Heart left ventricle (tissue), 16 donors: ENCODE measurements around the gene ARL15. TPM values are rescaled to one million over a fixed set of nuclear protein-coding genes. Genes with fewer than 3 reads are reported as not detected.

Source experiments
- ATAC-seq, 4 donors: fragments of 200-7000 bp; cut with Tn5 transposase; one replicate each; pipeline ENCODE4 v1.9.1; 2020 to 2022; ENCODE audit warnings: moderate library complexity in 4 of 4, mild to moderate bottlenecking in 3 of 4, moderate number of reproducible peaks in 1 of 4
- DNase-seq, 5 donors: peaks; one replicate each; pipeline ENCODE4 v3.0.0-alpha.2; 2020
- H3K27ac ChIP-seq, 12 donors: fragments of 200-600 bp; sonication (generic) in 4 of 12; one replicate each; pipeline versions ENCODE4 v1.5.0 to v1.8.0; 2016 to 2022; ENCODE audit warnings: mild to moderate bottlenecking in 2 of 12
- H3K27me3 ChIP-seq, 9 donors: fragments of 200-600 bp; sonication (generic) in 2 of 9; one replicate each; pipeline versions ENCODE4 v1.5.1 to v1.8.0; 2016 to 2022; ENCODE audit warnings: mild to moderate bottlenecking in 3 of 9
- H3K36me3 ChIP-seq, 9 donors: fragments of 200-600 bp; sonication (generic) in 2 of 9; one replicate each; pipeline versions ENCODE4 v1.5.0 to v1.8.0; 2018 to 2022; ENCODE audit warnings: mild to moderate bottlenecking in 2 of 9
- H3K4me1 ChIP-seq, 12 donors: fragments of 200-600 bp; sonication (generic) in 4 of 12; one replicate each; pipeline versions ENCODE4 v1.5.0 to v1.8.0; 2016 to 2022; ENCODE audit warnings: mild to moderate bottlenecking in 3 of 12
- H3K4me3 ChIP-seq, 12 donors: fragments of 200-600 bp; sonication (generic) in 4 of 12; one replicate each; pipeline versions ENCODE4 v1.5.0 to v1.8.0; 2017 to 2022; ENCODE audit warnings: mild to moderate bottlenecking in 9 of 12, moderate library complexity in 4 of 12
- H3K9me3 ChIP-seq, 12 donors: fragments of 200-600 bp; sonication (generic) in 4 of 12; one replicate each; pipeline versions ENCODE4 v1.5.0 to v1.8.0; 2016 to 2022; ENCODE audit warnings: mild to moderate bottlenecking in 1 of 12
- CTCF ChIP-seq, 12 donors: fragments of 200-600 bp; sonication (generic) in 4 of 12; IDR thresholded peaks; one replicate each; pipeline versions ENCODE4 v1.5.0 to v1.8.0; 2018 to 2022; ENCODE audit warnings: antibody characterized with exemption in 12 of 12, mild to moderate bottlenecking in 5 of 12
- POLR2A ChIP-seq, 2 donors: fragments of 450-650 bp; IDR thresholded peaks; one replicate each; pipeline ENCODE4 v1.6.1; 2017; ENCODE audit warnings: antibody characterized with exemption in 2 of 2, mild to moderate bottlenecking in 2 of 2, moderate library complexity in 2 of 2
- WGBS, 4 donors: extraction: QIAGEN DNeasy Blood & Tissue Kit in 2 of 4; methylation state at CpG; one replicate each; pipeline versions ENCODE4 v1.1.5 to v1.1.7; 2013 to 2018; 5-methylcytosine and 5-hydroxymethylcytosine counted together
- intact Hi-C, 10 donors: fragments of 100-400 bp; cut with DNase I; formaldehyde crosslinking; loops; one replicate each; pipeline versions ENCODE4 v1.11.1 to v1.14.2; 2022
- polyA plus RNA-seq, 2 donors: library from polyadenylated mRNA; stranded (reverse); fragments of 200-250 nt; gene quantifications; one replicate each; pipeline ENCODE4 v1.2.3, GENCODE V29; 2013
- total RNA-seq, 9 donors: library from RNA; depleted of rRNA in 2 of 9; stranded (reverse); fragments of >200 nt in 2 of 9; fragmentation: NEBNext Ultra II Directional in 3 of 9; extraction: Animal tissue kit (Norgen Biotek cat#: 25700) in 3 of 9; gene quantifications; one replicate each; pipeline versions ENCODE4 v1.1.0 to v1.2.4, GENCODE V29; 2016 to 2023
- donor health status: ischemic (EF 13 %, LVEDD 7.1; RV severe dilation, severe dysfunction).
- donor health status: healthy with polysubstance abuse.
- donor health status: DM: no; HTN: yes; CAD: no.
- donor health status: DM: no; HTN: no; CAD: no.
- donor health status: ischemic (EF 25% LVEDD 6.9; RV normal size, moderate dysfunction).
- donor health status: ischemic (EF 25% LVEDD 5.7; RV mildly dilated, moderate dysfunction).
- donor health status: healthy.
- donor health status: DM: yes; HTN: yes; CAD: no.
- donor health status: ischemic (EF 35%, LVEDD 5.7; RV mildly dilated, moderate dysfunction).
- donor health status: nonischemic (EF 11% LVEDD 7.7; RV severe dilation, severe dysfunction).
- donor health status: DM: yes; HTN: yes; CAD: no.
- donor health status: PGD.
- donor health status: ischemic (EF 29% LVEDD 5.4; RV normal size, mild dysfunction).
- donor health status: nonischemic (EF 23%, LVEDD 6.1; RV moderate dilation, normal function).

Gene ARL15
- total and polyA plus RNA-seq, 11 donors: 7.1 to 35.0 (median 23.2) TPM

DNA sequence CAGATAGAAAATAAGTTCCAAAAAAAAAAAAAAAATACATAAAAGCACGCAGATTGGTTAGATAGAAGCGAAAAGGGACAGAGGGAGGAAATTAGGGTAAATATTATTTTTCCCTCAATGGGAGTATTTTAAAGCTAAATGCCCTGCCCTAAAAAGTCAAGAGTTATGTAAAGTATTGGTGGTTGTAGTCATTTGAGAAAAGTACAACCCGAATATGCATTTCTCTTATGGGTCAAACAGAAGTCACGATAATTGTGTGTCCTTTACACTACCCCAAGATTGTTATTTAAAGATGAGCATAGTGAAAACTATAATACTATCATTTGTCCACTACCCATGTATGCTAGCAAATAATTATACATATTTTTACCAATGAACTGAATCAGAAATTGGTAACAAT, 381.2 kb downstream of the ARL15 start:
- Histone ChIP-seq H3K4me3 (no peak overlapping the region), H3K27ac (no peak overlapping the region), H3K9me3 (no peaks in the 10 kb centered on the region), H3K36me3 (no peaks in the 10 kb centered on the region), H3K27me3 (no peaks in the 10 kb centered on the region), H3K4me1 (peaks cover 0 to 7% (median under 1%) of the 10 kb centered on the region in 12 donors)
- no peak for DNase-seq
- TF ChIP-seq CTCF (IDR thresholded peaks at IDR 0.05) (no peak), POLR2A (IDR thresholded peaks at IDR 0.05) (no peak)
- ATAC-seq: no peak
- WGBS, 4 donors: 90 to 95% (median 91%) methylated on average over 4 of the region's 4 CpGs
- intact Hi-C loops: no loop called here

DNA sequence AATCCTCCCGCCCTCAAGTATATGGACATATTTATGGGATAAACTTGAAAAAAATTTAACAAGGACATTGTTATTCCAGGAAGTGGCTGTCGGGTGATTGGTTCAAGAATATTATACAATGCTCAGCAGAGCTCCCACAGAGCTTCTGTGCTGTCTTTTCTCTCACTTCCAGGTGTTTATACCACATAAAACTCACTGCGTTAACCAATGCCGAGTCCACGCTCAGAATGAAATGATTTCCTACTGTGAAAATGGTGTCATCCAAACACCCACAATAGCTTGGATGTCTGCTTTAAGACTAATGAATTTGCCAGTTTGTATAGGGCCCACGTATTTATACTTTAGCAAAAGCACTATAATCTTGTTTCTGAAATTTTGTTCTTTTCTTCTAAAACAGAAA, 381.7 kb downstream of the ARL15 start:
- H3K9me3 ChIP-seq: no peaks in the 10 kb centered on the region
- no peak overlapping the region for H3K27ac ChIP-seq
- H3K36me3 ChIP-seq: no peaks in the 10 kb centered on the region
- WGBS, 4 donors: 92 to 93% (median 93%) methylated on average over 6 of the region's 6 CpGs
- TF ChIP-seq POLR2A (IDR thresholded peaks at IDR 0.05) (no peak), CTCF (IDR thresholded peaks at IDR 0.05) (no peak)
- ATAC-seq: no peak
- DNase-seq: no peak
- no peaks in the 10 kb centered on the region for H3K27me3 ChIP-seq
- peaks cover 0 to 6% (median 0%) of the 10 kb centered on the region in 12 donors for H3K4me1 ChIP-seq
- intact Hi-C loops: no loop called here
- H3K4me3 ChIP-seq: no peak overlapping the region

DNA sequence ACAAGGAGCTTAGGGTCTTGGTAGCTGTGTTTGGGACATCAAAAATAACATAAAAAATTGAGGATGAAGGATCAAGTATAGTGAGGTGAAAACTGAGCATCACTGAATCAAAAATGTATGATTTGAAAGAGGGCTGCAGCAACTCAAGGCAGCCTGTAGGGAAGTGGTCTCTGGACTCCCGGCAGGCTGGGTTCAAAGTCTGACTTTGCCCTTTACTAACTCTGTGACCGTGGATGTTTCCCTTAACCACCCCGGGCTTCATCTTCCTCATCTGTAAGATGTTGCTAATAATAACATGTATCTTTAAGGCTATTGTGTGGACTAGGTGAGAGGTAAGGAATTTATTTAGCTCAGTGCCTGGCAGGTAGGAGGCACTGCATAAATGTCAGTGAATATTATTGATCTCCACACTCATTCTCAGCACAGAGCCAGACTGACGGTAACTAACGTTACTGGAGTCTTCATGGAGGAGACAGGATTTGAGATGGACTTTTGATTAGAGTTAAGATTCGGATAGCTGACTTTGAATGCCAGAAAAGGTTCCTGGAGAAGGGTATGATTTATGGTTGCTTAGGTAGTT, 382.6 kb downstream of the ARL15 start:
- TF ChIP-seq POLR2A (IDR thresholded peaks at IDR 0.05) (no peak), CTCF (IDR thresholded peaks at IDR 0.05) (no peak)
- no peak for ATAC-seq
- peaks cover 0 to 6% (median 0%) of the 10 kb centered on the region in 12 donors for H3K4me1 ChIP-seq
- H3K36me3 ChIP-seq: no peaks in the 10 kb centered on the region
- H3K27me3 ChIP-seq: no peaks in the 10 kb centered on the region
- H3K4me3 ChIP-seq: no peak overlapping the region
- WGBS, 4 donors: 94 to 97% (median 96%) methylated on average over 6 of the region's 6 CpGs
- intact Hi-C loops: no loop called here
- no peaks in the 10 kb centered on the region for H3K9me3 ChIP-seq
- DNase-seq: no peak
- H3K27ac ChIP-seq: no peak overlapping the region

- no peak for ATAC-seq
- Histone ChIP-seq H3K4me1 (peaks cover 0 to 6% (median 0%) of the 10 kb centered on the region in 12 donors), H3K9me3 (no peaks in the 10 kb centered on the region), H3K27me3 (no peaks in the 10 kb centered on the region), H3K4me3 (no peak overlapping the region), H3K27ac (no peak overlapping the region), H3K36me3 (no peaks in the 10 kb centered on the region)
- no peak for DNase-seq
- intact Hi-C loops: no loop called here
- no peak for TF ChIP-seq CTCF (IDR thresholded peaks at IDR 0.05)
- TF ChIP-seq POLR2A (IDR thresholded peaks at IDR 0.05): no peak
- 97 to 98% (median 97%) methylated on average over 4 of the region's 4 CpGs for WGBS, 4 donors
Measured at GRCh38 chr5:53926026-53926425, 384.3 kb downstream of the ARL15 start.
